HG02571 (cell line): Measurements from ENCODE around the gene UBE2E2.
A peak's percentile ranks its signal among the peaks of the same experiment; 100 is the strongest.

ENCODE experiments used
- ATAC-seq: cut with Tn5 transposase; IDR thresholded peaks from one replicate; pipeline ENCODE4 v1.9.1; 2021; ENCODE audit warnings: mild to moderate bottlenecking, moderate library complexity; ENCODE audit not compliant: unreplicated experiment

Gene UBE2E2

GRCh38 chr3:23239211-23240068, 36.3 kb downstream of the UBE2E2 start:
- no peak for ATAC-seq

GRCh38 chr3:23240171-23240785, 37.2 kb downstream of the UBE2E2 start:
- ATAC-seq = no peak

GRCh38 chr3:23241256-23241655, 38.1 kb downstream of the UBE2E2 start:
- no peak for ATAC-seq

DNA sequence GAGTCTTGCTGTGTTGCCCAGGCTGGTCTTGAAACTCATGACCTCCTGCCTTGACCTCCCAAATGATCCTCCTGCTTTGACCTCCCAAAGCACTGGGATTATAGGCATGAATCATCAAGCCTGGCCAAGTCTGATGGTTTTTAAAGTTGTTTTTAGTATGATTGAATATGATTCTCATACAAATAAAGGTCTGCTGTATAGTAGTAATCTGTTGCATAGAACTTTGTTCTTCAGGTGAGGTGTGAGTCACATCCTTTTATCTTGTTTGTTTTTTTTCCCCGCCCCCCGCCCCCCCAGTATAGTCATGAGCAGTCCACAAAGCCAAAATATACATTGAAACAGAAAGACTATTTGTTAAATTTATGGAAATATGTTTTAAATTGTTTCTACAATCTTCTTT, 39.0 kb downstream of the UBE2E2 start:
- no peak for ATAC-seq

DNA sequence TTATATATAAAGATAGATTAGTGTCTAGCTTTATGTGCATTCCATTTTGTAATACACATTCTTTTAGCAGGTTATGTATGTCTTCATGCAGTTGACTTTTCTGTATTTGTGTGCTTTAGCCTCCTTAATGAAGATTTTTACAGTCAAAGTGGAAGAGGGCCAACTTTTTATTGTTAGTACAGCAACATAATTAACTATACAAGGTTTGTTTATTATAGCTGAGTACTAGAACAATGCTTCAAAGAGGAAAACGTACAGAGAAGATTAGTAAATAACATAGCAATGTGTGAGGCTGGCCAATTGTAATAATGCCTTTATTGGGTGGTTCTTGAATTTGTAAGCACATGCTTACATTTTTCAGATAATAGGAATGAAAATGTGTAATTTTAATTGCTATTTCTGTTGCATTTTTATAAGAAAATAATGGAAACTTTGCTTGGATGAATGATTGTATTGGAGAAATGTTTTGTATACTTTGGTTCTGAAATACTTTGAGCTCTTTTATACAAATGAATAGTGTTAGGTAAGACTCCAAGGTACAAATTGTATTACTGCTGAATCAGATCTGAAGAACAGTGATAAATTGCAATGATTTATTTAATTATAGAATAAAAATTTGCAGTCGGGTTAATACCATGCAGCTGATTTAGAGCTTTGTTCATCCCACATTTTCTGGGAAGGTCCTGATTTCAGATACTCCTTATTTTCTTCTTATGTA, 41.4 kb downstream of the UBE2E2 start:
- no peak for ATAC-seq

GRCh38 chr3:23246651-23247050, 43.5 kb downstream of the UBE2E2 start:
- no peak for ATAC-seq

DNA sequence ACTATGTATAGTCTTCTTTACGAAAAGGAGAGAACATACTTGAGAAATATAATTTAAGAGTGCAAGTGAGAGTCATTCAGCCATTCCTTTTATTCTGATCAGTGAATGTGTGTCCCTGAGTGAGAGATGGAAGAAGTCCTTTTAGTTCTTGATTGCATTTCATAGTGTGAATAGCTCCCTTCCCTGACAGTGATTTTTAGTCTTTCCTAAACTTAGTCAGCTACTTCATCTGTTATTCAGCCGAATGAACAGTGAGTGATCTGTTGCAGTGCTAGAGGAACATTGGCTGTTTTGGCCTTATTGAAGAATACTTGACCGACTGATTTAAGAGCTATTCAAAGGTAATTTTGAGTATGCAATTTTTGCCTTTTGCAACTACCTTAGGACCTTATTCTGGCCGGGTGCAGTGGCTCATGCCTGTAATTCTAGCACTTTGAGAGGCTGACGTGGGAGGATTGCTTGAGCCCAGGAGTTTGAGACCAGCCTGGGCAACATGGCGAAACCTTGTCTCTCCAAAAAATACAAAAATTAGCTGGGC, 45.5 kb downstream of the UBE2E2 start:
- ATAC-seq = no peak

DNA sequence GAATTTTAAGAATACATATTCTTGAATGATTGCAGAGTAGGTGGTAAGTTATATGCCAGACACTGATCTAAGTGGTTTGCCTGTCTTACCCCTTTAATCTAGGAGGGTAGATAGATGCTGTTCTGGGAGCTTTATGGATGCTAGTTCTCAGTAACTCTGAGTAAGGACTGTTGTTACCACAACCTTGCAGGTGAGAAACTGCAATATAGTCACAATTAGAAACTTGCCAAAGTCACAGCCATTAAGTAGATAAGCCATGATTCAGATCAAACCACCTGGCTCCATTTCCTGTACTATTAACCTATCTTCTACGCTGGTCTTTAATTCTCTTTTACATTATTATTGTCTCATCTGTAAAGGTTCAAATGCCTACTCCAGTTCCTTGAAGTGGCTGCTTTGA, 46.8 kb downstream of the UBE2E2 start:
- no peak for ATAC-seq

- ATAC-seq = no peak
Observed at GRCh38 chr3:23252122-23252521, 49.0 kb downstream of the UBE2E2 start.

DNA sequence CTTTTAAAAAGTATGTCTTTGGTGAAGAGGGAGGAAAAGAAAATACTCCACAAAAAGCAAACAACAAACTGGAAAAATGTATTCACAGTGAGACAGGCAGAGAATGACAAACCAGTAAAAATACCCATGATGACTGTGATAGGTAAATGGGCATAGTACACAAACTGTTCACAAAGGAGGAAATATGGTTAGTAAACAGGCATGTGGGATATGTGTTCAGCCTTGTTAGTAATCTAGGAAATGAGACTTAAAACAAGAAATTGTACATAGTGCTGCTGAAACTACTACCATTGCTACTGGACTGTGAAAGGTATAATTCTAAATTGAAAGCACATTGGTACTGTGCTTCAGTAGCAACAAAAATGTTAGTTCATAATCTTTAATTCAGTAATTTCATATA, 50.1 kb downstream of the UBE2E2 start:
- ATAC-seq = peak; percentile 62

DNA sequence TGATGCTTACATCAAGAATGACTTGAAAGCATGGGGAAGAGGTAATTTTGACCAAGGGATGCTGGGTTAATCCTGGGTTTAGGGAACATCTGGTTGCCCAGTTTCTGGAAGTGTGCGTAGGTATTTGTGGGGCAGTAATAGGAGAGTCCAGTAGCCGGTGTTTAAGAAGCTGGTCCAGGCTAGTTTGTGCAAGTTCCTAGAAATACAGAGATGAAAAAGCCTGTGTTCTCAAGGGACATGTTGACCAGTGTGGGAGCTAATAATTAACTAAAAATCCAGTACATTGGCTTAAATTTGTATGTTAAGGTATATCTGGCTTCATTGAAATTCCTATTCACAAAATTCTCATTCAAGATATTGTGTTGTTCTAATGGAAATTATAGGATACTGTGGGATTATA, 51.2 kb downstream of the UBE2E2 start:
- ATAC-seq = no peak

DNA sequence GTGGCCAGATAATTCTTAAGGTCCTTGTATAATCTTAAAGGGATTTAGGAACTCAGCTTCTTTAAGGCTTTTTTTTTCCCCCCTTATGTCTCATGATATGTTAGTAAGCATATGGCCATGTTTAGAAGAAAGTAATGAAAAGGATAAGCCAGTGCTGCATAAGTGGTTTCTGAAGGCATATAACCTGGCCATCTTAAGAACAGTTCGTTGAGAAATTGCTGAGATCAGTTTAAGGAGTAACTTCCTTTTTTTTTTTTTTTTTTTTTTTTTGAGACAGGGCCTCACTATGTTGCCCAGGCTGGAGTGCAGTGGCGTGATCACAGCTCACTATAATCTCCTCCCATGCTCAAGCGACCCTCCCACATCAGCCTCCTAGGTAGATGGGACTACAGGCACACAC, 51.7 kb downstream of the UBE2E2 start:
- no peak for ATAC-seq

GRCh38 chr3:23256741-23257435, 53.8 kb downstream of the UBE2E2 start:
- ATAC-seq = no peak

GRCh38 chr3:23258110-23258509, 55.0 kb downstream of the UBE2E2 start:
- ATAC-seq = no peak

- no peak for ATAC-seq
Observed at GRCh38 chr3:23259515-23259914, 56.4 kb downstream of the UBE2E2 start.

DNA sequence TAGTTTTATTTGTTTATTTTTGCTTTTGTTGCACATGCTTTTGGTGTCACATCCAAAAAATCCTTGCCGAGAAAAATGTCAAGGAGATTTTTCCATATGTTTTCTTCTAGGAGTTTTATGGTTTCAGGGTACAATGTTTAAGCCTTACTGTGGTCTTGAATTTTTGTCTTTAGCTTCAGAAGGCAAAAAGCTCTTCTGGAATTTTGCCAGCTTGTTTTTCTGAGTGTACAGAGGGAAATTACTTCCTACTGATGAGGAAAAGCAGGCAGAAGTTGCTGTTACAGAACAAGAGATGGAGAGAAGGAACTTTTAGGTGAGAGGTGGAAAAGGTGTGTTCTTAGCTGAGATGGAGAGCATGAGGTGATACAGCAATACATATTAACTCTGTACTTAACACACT, 59.6 kb downstream of the UBE2E2 start:
- ATAC-seq = no peak

GRCh38 chr3:23263796-23264195, 60.7 kb downstream of the UBE2E2 start:
- no peak for ATAC-seq

DNA sequence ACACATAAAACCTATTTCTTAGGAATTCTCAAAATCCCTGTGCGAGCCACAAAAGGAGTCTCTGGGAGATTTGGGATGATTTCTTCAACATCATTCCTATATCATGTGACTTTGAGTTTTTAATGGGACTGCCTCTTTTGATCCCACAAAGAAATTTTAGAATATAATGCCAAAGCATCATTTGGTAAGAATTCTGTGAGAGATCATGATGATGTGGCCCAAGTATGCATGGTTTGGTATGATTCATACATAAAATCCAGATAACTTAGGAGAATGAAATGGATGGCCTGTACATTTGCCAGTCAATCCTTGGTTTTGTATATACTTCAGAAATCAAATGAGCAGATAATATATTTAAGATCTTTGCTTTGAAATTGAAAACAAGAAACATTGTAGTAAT, 61.3 kb downstream of the UBE2E2 start:
- no peak for ATAC-seq

DNA sequence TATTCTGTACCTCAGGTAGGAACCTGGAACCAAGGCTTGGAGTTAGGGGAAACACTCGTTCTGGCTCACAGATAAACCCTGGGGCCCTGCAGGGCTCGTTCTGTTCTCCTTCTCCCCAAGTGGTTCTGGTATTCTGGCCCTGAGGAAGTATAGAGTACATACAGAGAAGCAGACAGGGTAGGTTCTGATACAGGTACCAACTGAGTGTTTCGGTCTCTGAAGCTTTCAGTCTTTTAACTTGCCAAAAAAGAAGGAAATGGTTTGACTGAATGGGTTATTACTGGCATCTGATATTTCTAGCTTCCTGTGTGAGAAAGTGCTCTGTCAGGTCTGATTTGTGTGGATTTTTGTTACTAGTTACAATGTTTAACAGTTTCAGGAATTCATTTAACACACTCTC, 67.3 kb downstream of the UBE2E2 start:
- ATAC-seq = no peak

- no peak for ATAC-seq
Observed at GRCh38 chr3:23271876-23272741, 69.0 kb downstream of the UBE2E2 start.
